Endothelial cell of umbilical vein (primary cell): ENCODE results near the gene UQCRH. TPM values are rescaled to one million over a fixed set of nuclear protein-coding genes. Genes with fewer than 3 reads are reported as not detected.

ENCODE experiments used
- BruUV-seq: library from RNA; stranded (reverse); fragments of 400-500 nt; replicated peaks from 2 replicates; lab custom pipeline; 2021; lab: Mats Ljungman, UMichigan
- CTCF ChIA-PET: fragments of 300-600, 350-600 bp; sonication (Branson Sonifier 250); formaldehyde crosslinking; loops from one replicate; lab custom pipeline; 2021; ENCODE audit warnings: antibody characterized with exemption, inconsistent platforms; lab: Charles Lee
- POLR2A ChIA-PET: fragments of 300-600, 350-600 bp; sonication (Branson Sonifier 250); formaldehyde crosslinking; loops from one replicate; lab custom pipeline; 2021; ENCODE audit warnings: antibody characterized with exemption, inconsistent platforms; lab: Charles Lee
- DNase-seq: peaks from one replicate; pipeline ENCODE4 v3.0.0-alpha.2; 2011; ENCODE audit warnings: low read depth, low spot score
- FAIRE-seq: peaks from 2 replicates; lab custom pipeline; 2011; peaks lifted over from hg19 to GRCh38; lab: Jason Lieb, UNC
- H2AFZ ChIP-seq: 2 replicates; pipeline ENCODE4 v1.6.0; 2012; ENCODE audit warnings: low read depth, low read length, control low read depth, inconsistent platforms
- H3K27ac ChIP-seq: 2 replicates; pipeline ENCODE4 v1.5.1; 2011; ENCODE audit warnings: low read depth, mild to moderate bottlenecking, control low read depth, low read length, moderate library complexity; ENCODE audit not compliant: insufficient read depth
- H3K27me3 ChIP-seq, 2 experiments: 2 replicates each; pipeline versions ENCODE4 v1.6.0 to v1.6.1; 2011; ENCODE audit warnings: low read length in 2 of 2, mixed read lengths in 1 of 2; ENCODE audit not compliant: control insufficient read depth in 2 of 2, insufficient read depth in 2 of 2
- H3K36me3 ChIP-seq, 2 experiments: 2 replicates in 1 of 2; 3 replicates in 1 of 2; pipeline ENCODE4 v1.5.1; 2011; ENCODE audit warnings: low read length in 2 of 2, mild to moderate bottlenecking in 1 of 2, moderate library complexity in 1 of 2; ENCODE audit not compliant: control insufficient read depth in 2 of 2, insufficient read depth in 2 of 2; ENCODE audit errors: extremely low read depth in 1 of 2
- H3K4me1 ChIP-seq: 3 replicates; pipeline ENCODE4 v1.5.1; 2011; ENCODE audit warnings: mild to moderate bottlenecking, low read length; ENCODE audit not compliant: control insufficient read depth, insufficient read depth; ENCODE audit errors: extremely low read depth
- H3K4me2 ChIP-seq: 2 replicates; pipeline ENCODE4 v1.6.1; 2011; ENCODE audit warnings: low read length, control low read depth, mixed read lengths; ENCODE audit not compliant: insufficient read depth
- H3K4me3 ChIP-seq, 3 experiments: fragments of 200-600 bp in 1 of 3; sonication (generic), shearing (Covaris generic) in 1 of 3; replicated peaks in 1 of 3; 2 replicates each; pipeline ENCODE4 v1.5.1; 2011 to 2016; ENCODE audit warnings: control low read depth in 3 of 3, low read length in 3 of 3, mild to moderate bottlenecking in 2 of 3, inconsistent platforms in 1 of 3, low read depth in 1 of 3, moderate library complexity in 1 of 3; ENCODE audit not compliant: insufficient read depth in 1 of 3
- H3K79me2 ChIP-seq: 2 replicates; pipeline ENCODE4 v1.6.0; 2012; ENCODE audit warnings: low read length, inconsistent platforms; ENCODE audit not compliant: control insufficient read depth, insufficient read depth
- H3K9ac ChIP-seq: replicated peaks from 2 replicates; pipeline ENCODE3; 2011; ENCODE audit warnings: low read length, control low read depth; ENCODE audit not compliant: insufficient read depth; ENCODE audit errors: extremely low read depth
- H3K9me1 ChIP-seq: replicated peaks from 3 replicates; pipeline ENCODE4 v1.6.0; 2011; ENCODE audit warnings: mild to moderate bottlenecking, low read length; ENCODE audit not compliant: control insufficient read depth, insufficient read depth; ENCODE audit errors: extremely low read depth
- H3K9me3 ChIP-seq: replicated peaks from 2 replicates; pipeline ENCODE4 v1.5.1; 2012; ENCODE audit warnings: low read length, inconsistent platforms; ENCODE audit not compliant: control insufficient read depth, insufficient read depth
- H4K20me1 ChIP-seq: replicated peaks from 2 replicates; pipeline ENCODE3; 2011; ENCODE audit warnings: mild to moderate bottlenecking, low read length; ENCODE audit not compliant: control insufficient read depth, insufficient read depth; ENCODE audit errors: extremely low read depth
- CTCF ChIP-seq, 2 donors: IDR thresholded peaks; 1 replicate in 1 of 2; 2 replicates in 1 of 2; pipeline ENCODE4 v1.5.1; 2011; ENCODE audit warnings: low read length in 2 of 2, mild to moderate bottlenecking in 2 of 2, moderate library complexity in 2 of 2, control low read depth in 1 of 2, inconsistent platforms in 1 of 2, low read depth in 1 of 2; ENCODE audit not compliant: insufficient read depth in 1 of 2; ENCODE audit errors: extremely low read depth in 1 of 2
- EZH2 ChIP-seq: IDR thresholded peaks from 2 replicates; pipeline ENCODE4 v1.6.1; 2012; ENCODE audit warnings: borderline replicate concordance, low read depth, mild to moderate bottlenecking, moderate library complexity, low read length, inconsistent platforms; ENCODE audit not compliant: severe bottlenecking
- FOS ChIP-seq: IDR thresholded peaks from 2 replicates; pipeline ENCODE4 v1.6.1; 2011; ENCODE audit warnings: mild to moderate bottlenecking, low read length, moderate library complexity, borderline replicate concordance; ENCODE audit not compliant: insufficient read depth
- GATA2 ChIP-seq: IDR thresholded peaks from 2 replicates; pipeline ENCODE4 v1.7.0; 2011; ENCODE audit warnings: low read depth, mild to moderate bottlenecking, moderate library complexity, mixed read lengths, low read length; ENCODE audit not compliant: insufficient read length, insufficient read depth
- JUN ChIP-seq: IDR thresholded peaks from 2 replicates; pipeline ENCODE4 v1.6.1; 2011; ENCODE audit warnings: borderline replicate concordance, low read depth; ENCODE audit not compliant: insufficient read length, insufficient read depth
- MYC ChIP-seq: IDR thresholded peaks from one replicate; pipeline ENCODE4 v1.6.1; 2011; ENCODE audit warnings: mild to moderate bottlenecking, low read depth, low read length
- POLR2A ChIP-seq: IDR thresholded peaks from 2 replicates; pipeline ENCODE4 v1.6.1; 2012; ENCODE audit warnings: low read depth, mild to moderate bottlenecking, control low read depth, low read length
- dilution Hi-C: fragments of 300-500 bp; cut with MboI; formaldehyde crosslinking; loops from one replicate; pipeline ENCODE4 v1.15.0; 2019; ENCODE audit warnings: low sequenced_read_pairs; ENCODE audit not compliant: extremely low pct_ligation_motif_present
- intact Hi-C: fragments of 100-400 bp; cut with micrococcal nuclease; formaldehyde crosslinking; loops from one replicate; pipeline ENCODE4 v1.10.0; 2022
- polyA plus RNA-seq, 4 experiments: library from polyadenylated mRNA; depleted of rRNA in 3 of 4; stranded (reverse) in 3 of 4; unstranded in 1 of 4; fragments of >200 nt; gene quantifications; 2 replicates each; pipeline versions ENCODE4 v1.2.1 to v1.2.3, GENCODE V29; 2011 to 2012; ENCODE audit warnings: missing spikeins in 1 of 4
- total RNA-seq: library from RNA; stranded (reverse); gene quantifications from 2 replicates; pipeline ENCODE4 v1.2.3, GENCODE V29; 2021

UQCRH gene
- total and polyA plus RNA-seq, 2 donors (not counting 3 experiments of a cell fraction or from before 2014, with no cell fraction given), result 253 to 527 TPM

- ChIA-PET CTCF (interaction anchor here (0.5 to 2.0 kb wide), 10 partner anchors 9 to 89 kb away, joined by 3 to 45 read pairs (median 3); partner anchors contain the start of genes LRRC41 and UQCRH), POLR2A (interaction anchor here (1.6 kb wide), 1 partner anchor 14 kb away, joined by 4 read pairs; no protein-coding TSS in a partner anchor)
- Histone ChIP-seq H3K9ac (no peak overlapping the region), H3K27me3 (no peaks in the 10 kb centered on the region), H3K79me2 (no peaks in the 10 kb centered on the region), H3K9me3 (no peaks in the 10 kb centered on the region), H3K4me3 (no peak overlapping the region), H3K9me1 (no peaks in the 10 kb centered on the region), H2AFZ (no peak overlapping the region), H3K27ac (no peak overlapping the region), H3K4me1 (no peaks in the 10 kb centered on the region), H3K36me3 (no peaks in the 10 kb centered on the region), H4K20me1 (no peaks in the 10 kb centered on the region), H3K4me2 (no peak overlapping the region)
- DNase-seq (peak; percentile 21), FAIRE-seq (peak; percentile 35)
- dilution Hi-C loops (no loop called here), intact Hi-C loops (loop anchor here (1.0 kb wide), 1 partner anchor 15 kb away; no protein-coding TSS in a partner anchor)
- no peak for TF ChIP-seq POLR2A
- peak in 1 of 2 donors; percentile 8 for TF ChIP-seq CTCF (IDR thresholded peaks at IDR 0.05; ENCODE audit: extremely low read depth in 1 of 2, insufficient read depth in 1 of 2, low read depth in 1 of 2, low read length in 2 of 2)
- TF ChIP-seq GATA2, result no peak
- BruUV-seq, result no TSS peak
These were observed 30.0 kb downstream of the UQCRH start for GRCh38 chr1:46333300-46334029.

- no TSS peak for BruUV-seq
- no peak for TF ChIP-seq FOS
- no peak for TF ChIP-seq MYC
- TF ChIP-seq POLR2A, result no peak
- TF ChIP-seq JUN, result no peak
- TF ChIP-seq EZH2, result no peak
- TF ChIP-seq GATA2, result no peak
- TF ChIP-seq CTCF (IDR thresholded peaks at IDR 0.05; ENCODE audit: extremely low read depth in 1 of 2, insufficient read depth in 1 of 2, low read depth in 1 of 2, low read length in 2 of 2), result no peak
- intact Hi-C loops (no loop called here), dilution Hi-C loops (no loop called here)
- FAIRE-seq (no peak), DNase-seq (no peak)
- Histone ChIP-seq H3K9me3 (no peaks in the 10 kb centered on the region), H3K27me3 (no peaks in the 10 kb centered on the region), H3K79me2 (no peaks in the 10 kb centered on the region), H3K9me1 (no peaks in the 10 kb centered on the region), H3K4me3 (no peak overlapping the region), H3K4me2 (no peak overlapping the region), H2AFZ (no peak overlapping the region), H3K36me3 (no peaks in the 10 kb centered on the region), H4K20me1 (no peaks in the 10 kb centered on the region), H3K9ac (no peak overlapping the region), H3K27ac (no peak overlapping the region), H3K4me1 (no peaks in the 10 kb centered on the region)
- CTCF ChIA-PET, result interaction anchor here (0.8 to 2.0 kb wide), 6 partner anchors 8 to 89 kb away, joined by 3 to 45 read pairs (median 4); partner anchors contain the start of genes LRRC41 and UQCRH
- POLR2A ChIA-PET, result interaction anchor here (1.6 kb wide), 1 partner anchor 14 kb away, joined by 4 read pairs; no protein-coding TSS in a partner anchor
These were observed 30.5 kb downstream of the UQCRH start for GRCh38 chr1:46334030-46334384.
